GM12878 (cell line): Measurements from ENCODE around the gene RBL2. TPM values are rescaled to one million over a fixed set of nuclear protein-coding genes. Genes with fewer than 3 reads are reported as not detected.

Experiments
- polyA plus RNA-seq, 11 experiments: library from polyadenylated mRNA; depleted of rRNA in 4 of 11; unstranded in 6 of 11; stranded (reverse) in 5 of 11; fragments of >200 nt; fragmentation: Nextera tagmentation in 4 of 11; fragmentation: Illumina TruSeq in 1 of 11; extraction: Ambion mirVana in 4 of 11; extraction: Trizol in 1 of 11; gene quantifications; 1 replicate in 1 of 11; 2 replicates in 10 of 11; pipeline versions ENCODE4 v1.2.1 to v1.2.3, GENCODE V29; 2011 to 2016; ENCODE audit warnings: inconsistent platforms in 2 of 11, missing spikeins in 2 of 11, low read depth in 1 of 11
- small RNA-seq: library from RNA; depleted of rRNA; stranded (forward); fragments of <200 nt; gene quantifications from one replicate; pipeline ENCODE3, GENCODE V24; 2014
- total RNA-seq, 4 experiments: library from RNA; depleted of rRNA in 3 of 4; stranded (reverse); fragments of >200 nt in 3 of 4; fragmentation: Illumina TruSeq in 1 of 4; extraction: Trizol in 1 of 4; gene quantifications; 2 replicates each; pipeline versions ENCODE4 v1.2.1 to v1.2.3, GENCODE V29; 2013 to 2021

Gene RBL2
- total and polyA plus RNA-seq, 10 of the 15 experiments (the other 5 are each of a cell fraction or from before 2014, with no cell fraction given), result 10.0 to 107 (median 39.0) TPM

Small RNAs within 50 kb of the gene (small RNA-seq; reads per million reads assigned to genes)
- gene RNU6-1153P, result not detected

Other genes with a start within 250 kb of the RBL2 start
- gene AKTIP, start 68.7 kb downstream of the RBL2 start, total RNA-seq (2014; rRNA removed), result 15.2 and 16.2 TPM in 2 replicates
- 10.2 and 12.6 TPM in 2 replicates for gene AKTIP, start 68.7 kb downstream of the RBL2 start, total RNA-seq (2014; rRNA removed; fragmentation: Illumina TruSeq; extraction: Trizol)
- gene AKTIP, start 68.7 kb downstream of the RBL2 start, total RNA-seq (2021), result 11.8 and 13.1 TPM in 2 replicates
- gene AKTIP, start 68.7 kb downstream of the RBL2 start, polyA plus RNA-seq (2011; rRNA removed), result 22.9 and 27.3 TPM in 2 replicates
- gene AKTIP, start 68.7 kb downstream of the RBL2 start, polyA plus RNA-seq (2014; fragmentation: Illumina TruSeq; extraction: Trizol), result 14.1 and 16.4 TPM in 2 replicates
- 10 to 100 TPM; 11.4 to 13.1 TPM for gene AKTIP, start 68.7 kb downstream of the RBL2 start, polyA plus RNA-seq (2014; fragmentation: Nextera tagmentation; extraction: Ambion mirVana)
- gene AKTIP, start 68.7 kb downstream of the RBL2 start, polyA plus RNA-seq (2014; rRNA removed), result 12.4 and 12.5 TPM in 2 replicates
- 10 to 100 TPM; 16.1 to 16.6 TPM for gene AKTIP, start 68.7 kb downstream of the RBL2 start, polyA plus RNA-seq (2016; fragmentation: Nextera tagmentation; extraction: Ambion mirVana)